Kidney epithelial cell (primary cell): ENCODE results near the gene POLQ. TPM values are rescaled to one million over a fixed set of nuclear protein-coding genes. Genes with fewer than 3 reads are reported as not detected.
"Not testable (repeated sequence)": the region's sequence is repeated elsewhere in the genome, so short reads cannot be mapped to it uniquely, and the experiment has no call there.

Source experiments
- DNase-seq: peaks from one replicate; pipeline ENCODE4 v3.0.0-alpha.2; 2010; ENCODE audit warnings: low read depth
- H3K27me3 ChIP-seq: 2 replicates; pipeline ENCODE4 v1.6.0; 2011; ENCODE audit warnings: low read length; ENCODE audit not compliant: control insufficient read depth, insufficient read depth
- H3K36me3 ChIP-seq: 2 replicates; pipeline ENCODE4 v1.5.1; 2011; ENCODE audit warnings: low read length; ENCODE audit not compliant: control insufficient read depth, insufficient read depth
- H3K4me3 ChIP-seq: 2 replicates; pipeline ENCODE4 v1.5.1; 2011; ENCODE audit warnings: low read depth, mild to moderate bottlenecking, control low read depth, low read length
- CTCF ChIP-seq: IDR thresholded peaks from 2 replicates; pipeline ENCODE4 v1.5.1; 2011; ENCODE audit warnings: mild to moderate bottlenecking, moderate library complexity, low read length, control low read depth, inconsistent platforms; ENCODE audit not compliant: insufficient read depth, poor library complexity, severe bottlenecking
- total RNA-seq: library from RNA; depleted of rRNA; stranded (reverse); fragments of >200 nt; gene quantifications from 2 replicates; pipeline ENCODE4 v1.2.3, GENCODE V29; 2015

POLQ gene
- total RNA-seq, 1 donor from 2014 or later = 2.0 TPM

DNA sequence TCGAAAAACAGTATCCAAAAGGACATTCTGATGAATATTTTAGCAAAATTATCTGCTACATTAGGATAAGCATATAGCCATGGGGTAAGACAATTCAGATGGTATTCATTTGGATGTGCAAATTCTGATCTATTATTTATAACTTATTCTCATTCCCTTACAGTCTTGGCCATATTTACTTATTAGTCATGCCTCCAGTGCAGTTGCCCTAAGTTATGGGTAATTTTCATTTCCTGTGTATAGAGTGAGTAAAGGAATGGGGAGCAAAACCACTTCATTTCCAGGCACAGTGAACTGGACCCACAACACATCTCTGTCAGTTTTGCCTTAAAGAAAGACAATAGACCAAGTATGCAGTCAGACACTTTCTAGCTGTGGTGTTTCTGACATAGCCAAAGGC lies 134.3 kb downstream of the POLQ start:
- no peaks in the 10 kb centered on the region for H3K27me3 ChIP-seq
- no peak overlapping the region for H3K4me3 ChIP-seq
- TF ChIP-seq CTCF = no peak
- no peak for DNase-seq
- H3K36me3 ChIP-seq = no peaks in the 10 kb centered on the region

DNA sequence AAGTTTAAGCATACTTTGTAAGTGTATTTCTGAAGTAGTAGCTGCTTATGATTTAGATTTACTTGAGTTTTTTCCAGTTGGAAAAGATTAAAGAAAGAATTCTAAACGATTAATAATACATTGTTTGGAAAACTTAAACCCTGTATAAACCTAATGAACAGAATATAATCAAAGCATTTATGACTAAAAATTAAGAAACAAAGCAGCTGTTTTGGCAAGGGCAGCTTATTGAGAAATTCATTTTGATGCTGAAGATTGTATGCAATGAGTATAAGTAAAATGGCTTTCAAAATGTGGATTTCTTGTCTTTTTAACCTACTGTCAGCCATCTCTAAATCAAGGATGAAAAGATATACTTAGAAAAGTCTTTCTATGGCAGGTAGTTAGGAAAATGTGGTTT lies 140.2 kb downstream of the POLQ start:
- DNase-seq = no peak
- no peak overlapping the region for H3K4me3 ChIP-seq
- H3K27me3 ChIP-seq = no peaks in the 10 kb centered on the region
- H3K36me3 ChIP-seq = no peaks in the 10 kb centered on the region
- TF ChIP-seq CTCF = no peak

DNA sequence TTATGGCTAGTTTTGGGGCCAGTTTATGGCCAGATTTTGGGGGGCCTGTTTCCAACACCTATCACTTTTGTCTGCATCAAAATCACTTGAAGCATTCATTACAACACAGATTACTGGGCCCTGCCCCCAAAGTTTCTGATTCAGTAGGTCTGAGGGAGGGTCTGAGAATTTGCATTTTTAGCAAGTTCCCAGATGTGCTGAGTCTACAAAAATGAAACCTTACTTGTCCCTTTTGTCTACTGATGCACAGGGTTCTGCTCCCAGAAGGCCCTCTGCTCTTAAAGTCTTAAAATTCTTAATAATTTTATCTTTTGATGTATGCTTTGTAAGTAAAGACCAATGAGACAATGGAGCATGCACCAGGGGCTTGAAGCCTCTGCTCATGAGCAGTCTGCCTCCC lies 146.0 kb downstream of the POLQ start:
- no peak for DNase-seq
- Histone ChIP-seq H3K36me3 (no peaks in the 10 kb centered on the region), H3K27me3 (no peaks in the 10 kb centered on the region), H3K4me3 (no peak overlapping the region)
- TF ChIP-seq CTCF = no peak

GRCh38 chr3:121398051-121398450 lies 147.7 kb downstream of the POLQ start:
- H3K4me3 ChIP-seq, H3K27me3 ChIP-seq, H3K36me3 ChIP-seq, DNase-seq: not testable (repeated sequence)

DNA sequence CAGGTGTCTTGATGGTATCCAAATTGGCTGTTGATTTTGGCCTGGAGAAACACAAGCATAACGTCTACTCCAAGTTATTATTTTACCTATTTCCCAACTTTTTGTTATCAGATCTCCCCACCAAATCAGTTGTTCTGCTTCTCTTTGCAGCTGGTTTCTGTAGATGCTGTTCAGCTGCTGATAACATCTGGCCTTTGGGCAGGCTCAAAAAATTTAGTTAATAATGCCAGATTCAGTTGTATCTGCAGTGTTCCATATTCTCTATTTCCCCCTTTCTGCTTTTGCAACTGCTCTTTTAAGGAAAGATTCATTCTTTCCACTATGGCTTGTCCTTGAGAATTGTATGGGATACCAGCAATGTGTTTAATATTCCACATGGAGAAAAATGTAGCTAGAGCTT lies 149.8 kb downstream of the POLQ start:
- not testable (repeated sequence) for H3K4me3 ChIP-seq, H3K36me3 ChIP-seq, H3K27me3 ChIP-seq, DNase-seq

GRCh38 chr3:121388308-121388707 lies 157.5 kb downstream of the POLQ start:
- not testable (repeated sequence) for H3K4me3 ChIP-seq, H3K36me3 ChIP-seq, H3K27me3 ChIP-seq, DNase-seq

Other genes with a start within 250 kb of the POLQ start
- gene ARGFX, start 22.0 kb upstream of the POLQ start, total RNA-seq = not detected in 2 replicates
- under 0.01 TPM in 1 of 2 replicates, not detected in the other for gene FBXO40, start 47.4 kb upstream of the POLQ start, total RNA-seq
- gene HCLS1, start 114.9 kb upstream of the POLQ start, total RNA-seq = 0.92 and 1.1 TPM in 2 replicates
- 34.4 and 112 TPM in 2 replicates for gene GOLGB1, start 203.8 kb upstream of the POLQ start, total RNA-seq